Vagina (tissue), 2 donors: ENCODE data around the gene LGALS4. TPM values are rescaled to one million over a fixed set of nuclear protein-coding genes. Genes with fewer than 3 reads are reported as not detected.
"Not testable (repeated sequence)": the region's sequence is repeated elsewhere in the genome, so short reads cannot be mapped to it uniquely, and the experiment has no call there.

ENCODE experiments used
- DNase-seq, 2 donors: peaks; one replicate each; pipeline ENCODE4 v3.0.0-alpha.2; 2017; ENCODE audit errors: extremely low spot score in 2 of 2
- H3K27ac ChIP-seq: fragments of 200-600 bp; sonication (generic); one replicate; pipeline ENCODE4 v1.5.1; 2019
- H3K27me3 ChIP-seq: fragments of 200-600 bp; sonication (generic); one replicate; pipeline ENCODE4 v1.5.1; 2019
- H3K36me3 ChIP-seq, 2 donors: fragments of 200-600 bp; sonication (generic); one replicate each; pipeline ENCODE4 v1.5.1; 2017 to 2019
- H3K4me1 ChIP-seq: fragments of 200-600 bp; sonication (generic); one replicate; pipeline ENCODE4 v1.5.1; 2019
- H3K4me3 ChIP-seq, 2 donors: fragments of 200-600 bp; sonication (generic); 1 replicate in 1 of 2; 2 replicates in 1 of 2; pipeline ENCODE4 v1.5.1; 2016 to 2019
- H3K9me3 ChIP-seq: fragments of 200-600 bp; sonication (generic); one replicate; pipeline ENCODE4 v1.5.1; 2019
- POLR2A ChIP-seq, 2 donors: fragments of 450-650 bp; IDR thresholded peaks; one replicate each; pipeline ENCODE4 v1.6.1; 2017; ENCODE audit warnings: antibody characterized with exemption in 2 of 2, mild to moderate bottlenecking in 2 of 2, moderate library complexity in 2 of 2
- POLR2AphosphoS5 ChIP-seq, 2 donors: sonication (generic); formaldehyde crosslinking; IDR thresholded peaks; one replicate each; pipeline ENCODE4 v1.9.0; 2017; ENCODE audit warnings: antibody characterized with exemption in 2 of 2, mild to moderate bottlenecking in 2 of 2, low read depth in 1 of 2; ENCODE audit not compliant: insufficient read depth in 1 of 2
- intact Hi-C: fragments of 100-400 bp; cut with DNase I; formaldehyde crosslinking; loops from one replicate; pipeline ENCODE4 v1.15.1; 2023
- total RNA-seq: library from RNA; depleted of rRNA; stranded (reverse); fragments of >200 nt; gene quantifications from one replicate; pipeline ENCODE4 v1.2.3, GENCODE V29; 2016
- TF ChIP-seq, protein P1 (sequence below), 3 experiments: fragments of 450-650 bp in 2 of 3; fragments of 200-600 bp in 1 of 3; sonication (generic) in 1 of 3; IDR thresholded peaks; one replicate each; pipeline ENCODE4 v1.5.1; 2017 to 2019; ENCODE audit warnings: antibody characterized with exemption in 3 of 3, mild to moderate bottlenecking in 2 of 3, moderate library complexity in 2 of 3

LGALS4 gene
- total RNA-seq, 1 donor from 2014 or later, result not detected

DNA sequence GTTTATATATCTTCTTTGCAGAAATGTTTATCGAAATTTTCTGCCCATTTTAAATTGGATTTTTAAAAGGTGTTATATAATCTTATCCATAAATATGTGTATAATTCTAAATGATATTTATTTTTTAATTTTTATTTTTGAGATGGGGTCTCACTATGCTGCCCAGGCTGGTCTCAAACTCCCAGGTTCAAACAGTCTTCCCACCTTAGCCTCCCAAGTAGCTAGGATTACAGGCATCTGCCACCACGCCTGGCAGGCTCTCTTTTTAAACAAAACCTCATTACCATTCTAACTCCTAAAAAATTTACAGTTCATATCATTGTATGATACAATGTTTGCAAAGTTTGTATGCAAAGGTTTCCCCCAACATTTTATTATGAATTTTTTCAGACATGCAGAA, 16.6 kb downstream of the LGALS4 start:
- TF ChIP-seq, protein P1, sequence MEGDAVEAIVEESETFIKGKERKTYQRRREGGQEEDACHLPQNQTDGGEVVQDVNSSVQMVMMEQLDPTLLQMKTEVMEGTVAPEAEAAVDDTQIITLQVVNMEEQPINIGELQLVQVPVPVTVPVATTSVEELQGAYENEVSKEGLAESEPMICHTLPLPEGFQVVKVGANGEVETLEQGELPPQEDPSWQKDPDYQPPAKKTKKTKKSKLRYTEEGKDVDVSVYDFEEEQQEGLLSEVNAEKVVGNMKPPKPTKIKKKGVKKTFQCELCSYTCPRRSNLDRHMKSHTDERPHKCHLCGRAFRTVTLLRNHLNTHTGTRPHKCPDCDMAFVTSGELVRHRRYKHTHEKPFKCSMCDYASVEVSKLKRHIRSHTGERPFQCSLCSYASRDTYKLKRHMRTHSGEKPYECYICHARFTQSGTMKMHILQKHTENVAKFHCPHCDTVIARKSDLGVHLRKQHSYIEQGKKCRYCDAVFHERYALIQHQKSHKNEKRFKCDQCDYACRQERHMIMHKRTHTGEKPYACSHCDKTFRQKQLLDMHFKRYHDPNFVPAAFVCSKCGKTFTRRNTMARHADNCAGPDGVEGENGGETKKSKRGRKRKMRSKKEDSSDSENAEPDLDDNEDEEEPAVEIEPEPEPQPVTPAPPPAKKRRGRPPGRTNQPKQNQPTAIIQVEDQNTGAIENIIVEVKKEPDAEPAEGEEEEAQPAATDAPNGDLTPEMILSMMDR (IDR thresholded peaks at IDR 0.05), result no peak
- no peak for TF ChIP-seq POLR2AphosphoS5 (IDR thresholded peaks at IDR 0.05; ENCODE audit: insufficient read depth in 1 of 2, low read depth in 1 of 2)
- Histone ChIP-seq H3K36me3 (no peaks in the 10 kb centered on the region), H3K27me3 (no peaks in the 10 kb centered on the region), H3K4me1 (peaks cover 12% of the 10 kb centered on the region), H3K27ac (no peak overlapping the region), H3K4me3 (no peak overlapping the region), H3K9me3 (no peaks in the 10 kb centered on the region)
- intact Hi-C loops, result no loop called here
- no peak for DNase-seq

DNA sequence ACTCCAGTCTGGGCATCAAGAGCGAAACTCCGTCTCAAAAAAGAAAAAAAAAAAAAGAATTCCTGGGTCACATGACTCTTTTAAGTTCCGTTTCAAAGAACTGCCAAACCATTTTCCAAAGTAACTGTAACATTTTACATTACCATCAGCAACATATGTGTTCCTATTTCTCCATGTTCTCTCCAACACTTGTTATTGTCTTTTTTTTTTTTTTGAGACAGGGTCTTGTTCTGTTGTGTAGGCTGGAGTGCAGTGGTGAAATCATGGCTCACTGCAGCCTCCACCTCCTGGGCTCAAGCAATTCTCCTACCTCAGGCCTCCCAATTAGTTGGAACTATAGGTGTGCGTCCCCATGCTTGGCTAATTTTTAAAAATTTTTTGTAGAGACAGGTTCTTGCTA, 17.2 kb downstream of the LGALS4 start:
- no peak overlapping the region for H3K4me3 ChIP-seq
- peaks cover 12% of the 10 kb centered on the region for H3K4me1 ChIP-seq
- no peak for DNase-seq
- H3K36me3 ChIP-seq, result no peaks in the 10 kb centered on the region
- intact Hi-C loops, result no loop called here
- no peak overlapping the region for H3K27ac ChIP-seq
- TF ChIP-seq, protein P1 (IDR thresholded peaks at IDR 0.05), result no peak
- TF ChIP-seq POLR2A (IDR thresholded peaks at IDR 0.05) (no peak), POLR2AphosphoS5 (IDR thresholded peaks at IDR 0.05; ENCODE audit: insufficient read depth in 1 of 2, low read depth in 1 of 2) (no peak)
- no peaks in the 10 kb centered on the region for H3K9me3 ChIP-seq
- no peaks in the 10 kb centered on the region for H3K27me3 ChIP-seq

DNA sequence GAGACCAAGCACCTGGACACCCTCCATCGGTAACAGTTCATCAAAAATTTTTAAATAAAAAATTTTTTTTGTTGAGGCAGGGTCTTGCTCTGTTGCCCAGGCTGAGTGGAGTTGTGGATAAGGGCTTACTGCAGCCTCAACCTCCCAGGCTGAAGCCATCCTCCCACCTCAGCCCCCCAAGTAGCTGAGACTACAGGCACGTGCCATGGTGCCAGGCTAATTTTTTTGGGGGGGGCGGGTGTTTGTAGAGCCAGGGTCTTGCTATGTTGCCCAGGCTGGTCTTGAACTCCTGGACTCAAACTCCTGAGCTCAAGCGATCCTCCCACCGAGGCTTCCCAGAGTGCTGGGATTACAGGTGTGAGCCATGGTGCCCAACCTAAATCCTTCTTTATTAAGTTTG, 19.1 kb downstream of the LGALS4 start:
- H3K4me1 ChIP-seq, result peaks cover 8% of the 10 kb centered on the region
- H3K27me3 ChIP-seq, result no peaks in the 10 kb centered on the region
- no peak for DNase-seq
- no peak overlapping the region for H3K27ac ChIP-seq
- H3K9me3 ChIP-seq, result no peaks in the 10 kb centered on the region
- intact Hi-C loops, result no loop called here
- no peaks in the 10 kb centered on the region for H3K36me3 ChIP-seq
- TF ChIP-seq POLR2AphosphoS5 (IDR thresholded peaks at IDR 0.05; ENCODE audit: insufficient read depth in 1 of 2, low read depth in 1 of 2), result no peak
- TF ChIP-seq, protein P1 (IDR thresholded peaks at IDR 0.05), result no peak
- TF ChIP-seq POLR2A (IDR thresholded peaks at IDR 0.05), result no peak
- H3K4me3 ChIP-seq, result no peak overlapping the region

DNA sequence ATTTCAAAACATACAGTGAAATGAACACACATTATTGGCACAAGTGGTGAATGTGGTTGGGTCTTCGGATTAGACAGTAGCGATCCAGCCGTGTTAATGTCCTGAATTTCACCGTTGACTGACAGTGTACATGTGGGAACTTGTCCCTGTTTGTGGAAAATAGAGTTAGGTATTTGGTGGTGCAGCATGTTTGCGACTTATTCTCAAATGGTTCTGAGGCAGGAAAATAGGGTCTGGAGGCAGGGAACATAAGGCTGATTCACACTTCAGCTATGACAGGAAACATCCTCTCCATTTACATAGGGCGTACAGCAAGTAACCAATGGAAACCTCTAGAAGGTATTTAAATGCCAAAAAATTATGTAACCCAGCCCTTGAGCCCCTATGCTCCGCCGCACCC, 19.6 kb downstream of the LGALS4 start:
- no peak overlapping the region for H3K4me3 ChIP-seq
- TF ChIP-seq, protein P1 (IDR thresholded peaks at IDR 0.05), result no peak
- TF ChIP-seq POLR2AphosphoS5 (IDR thresholded peaks at IDR 0.05; ENCODE audit: insufficient read depth in 1 of 2, low read depth in 1 of 2) (peak in 1 of 2 donors; percentile 70), POLR2A (IDR thresholded peaks at IDR 0.05) (no peak)
- intact Hi-C loops, result no loop called here
- H3K27ac ChIP-seq, result peak overlapping the region; percentile 62
- no peaks in the 10 kb centered on the region for H3K9me3 ChIP-seq
- DNase-seq, result no peak
- H3K36me3 ChIP-seq, result no peaks in the 10 kb centered on the region
- no peaks in the 10 kb centered on the region for H3K27me3 ChIP-seq
- H3K4me1 ChIP-seq, result peaks cover 8% of the 10 kb centered on the region

DNA sequence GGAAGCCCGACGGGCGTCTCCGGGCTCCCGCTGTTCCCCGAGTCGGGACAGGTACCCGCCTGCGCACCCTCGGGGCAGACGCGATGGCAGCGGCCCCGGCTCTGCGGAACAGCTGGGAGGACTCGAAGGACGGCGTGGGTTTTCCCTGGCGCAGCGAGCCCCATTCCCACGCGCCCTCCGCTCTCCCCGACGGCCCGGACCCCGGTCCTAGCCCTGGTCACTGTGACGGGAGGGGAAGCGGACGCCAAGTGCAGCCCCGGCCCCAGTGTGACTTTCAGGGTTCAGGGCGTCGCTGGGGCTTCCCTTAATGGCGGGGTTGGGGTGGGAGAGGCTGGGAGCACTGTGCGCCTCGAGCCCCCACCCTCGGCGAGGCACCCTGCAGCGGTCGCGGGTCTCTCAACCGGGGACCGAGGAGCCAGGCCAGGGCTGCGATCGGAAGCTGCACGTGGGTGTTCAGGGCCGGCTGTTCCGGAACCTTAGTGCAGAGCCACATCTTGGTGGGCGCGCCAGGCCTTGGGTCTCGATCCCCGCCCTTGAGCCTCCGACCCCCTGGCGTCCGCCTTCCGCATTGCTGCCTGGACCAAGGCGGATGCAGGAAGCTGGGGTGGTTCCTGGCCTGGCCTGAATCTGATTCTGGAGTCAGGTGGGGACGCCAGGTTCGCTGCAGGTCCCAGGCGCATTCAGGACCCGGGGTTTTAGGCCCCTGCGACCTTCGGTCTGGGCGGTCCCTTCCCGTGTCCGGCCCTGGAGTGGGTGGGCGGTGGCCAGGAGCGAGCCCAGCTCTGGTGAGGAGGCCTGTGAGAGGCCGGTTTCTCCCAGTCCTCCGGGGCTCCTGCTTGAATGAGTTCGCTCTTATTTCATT, 20.3 kb downstream of the LGALS4 start:
- H3K27me3 ChIP-seq, result no peaks in the 10 kb centered on the region
- H3K36me3 ChIP-seq, result no peaks in the 10 kb centered on the region
- peak overlapping the region; percentile 62 for H3K27ac ChIP-seq
- TF ChIP-seq POLR2AphosphoS5 (IDR thresholded peaks at IDR 0.05; ENCODE audit: insufficient read depth in 1 of 2, low read depth in 1 of 2), result no peak
- TF ChIP-seq, protein P1 (IDR thresholded peaks at IDR 0.05), result peak in 1 of 3 experiments; percentile 16
- peaks cover 8% of the 10 kb centered on the region for H3K4me1 ChIP-seq
- peak in 1 of 2 donors; percentile 83 for DNase-seq
- intact Hi-C loops, result no loop called here
- no peaks in the 10 kb centered on the region for H3K9me3 ChIP-seq
- H3K4me3 ChIP-seq, result peak overlapping the region; percentile 15 to 39

DNA sequence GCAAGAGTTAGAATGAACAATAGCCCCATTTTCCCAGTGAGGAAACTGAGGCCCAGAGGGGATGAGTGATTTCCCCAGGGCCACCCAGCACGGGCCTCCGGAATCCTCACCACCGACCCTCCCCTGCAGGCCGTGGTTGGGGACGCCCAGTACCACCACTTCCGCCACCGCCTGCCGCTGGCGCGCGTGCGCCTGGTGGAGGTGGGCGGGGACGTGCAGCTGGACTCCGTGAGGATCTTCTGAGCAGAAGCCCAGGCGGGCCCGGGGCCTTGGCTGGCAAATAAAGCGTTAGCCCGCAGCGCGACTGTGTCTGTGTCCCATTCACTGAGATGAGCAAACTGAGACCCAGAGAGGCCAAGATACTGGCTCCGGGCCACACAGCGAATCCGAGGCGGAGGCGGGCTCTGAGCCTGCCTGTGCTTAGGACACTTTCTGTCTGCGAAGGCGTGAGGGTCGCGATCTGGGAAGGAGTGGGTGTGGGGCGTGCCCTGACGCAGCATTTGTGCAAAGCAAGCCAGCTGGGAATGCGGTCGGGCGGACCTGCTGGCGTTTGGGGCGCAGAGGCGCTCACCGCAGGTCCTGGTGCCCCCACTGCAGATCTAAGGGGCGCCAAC, 21.2 kb downstream of the LGALS4 start:
- H3K36me3 ChIP-seq, H3K9me3 ChIP-seq, H3K27ac ChIP-seq, DNase-seq, H3K27me3 ChIP-seq, intact Hi-C loops: not testable (repeated sequence)
- H3K4me1 ChIP-seq, result peaks cover 18% of the 10 kb centered on the region
- peak overlapping the region in 1 of 2 donors; percentile 42 for H3K4me3 ChIP-seq
